Gastroesophageal sphincter (tissue), 3 donors: ENCODE results near the gene STIM2.

Source experiments
- EP300 ChIP-seq: sonication (generic); formaldehyde crosslinking; IDR thresholded peaks from one replicate; pipeline ENCODE4 v1.6.1; 2017; ENCODE audit warnings: antibody characterized with exemption, mild to moderate bottlenecking
- POLR2AphosphoS5 ChIP-seq: sonication (generic); formaldehyde crosslinking; IDR thresholded peaks from one replicate; pipeline ENCODE4 v1.6.1; 2017; ENCODE audit warnings: antibody characterized with exemption
- TF ChIP-seq, protein P1 (sequence below), 4 experiments: fragments of 200-600 bp in 2 of 4; fragments of 450-650 bp in 2 of 4; sonication (generic) in 1 of 4; IDR thresholded peaks; one replicate each; pipeline ENCODE4 v1.5.1; 2017 to 2019; ENCODE audit warnings: antibody characterized with exemption in 4 of 4, mild to moderate bottlenecking in 2 of 4, moderate library complexity in 2 of 4

DNA sequence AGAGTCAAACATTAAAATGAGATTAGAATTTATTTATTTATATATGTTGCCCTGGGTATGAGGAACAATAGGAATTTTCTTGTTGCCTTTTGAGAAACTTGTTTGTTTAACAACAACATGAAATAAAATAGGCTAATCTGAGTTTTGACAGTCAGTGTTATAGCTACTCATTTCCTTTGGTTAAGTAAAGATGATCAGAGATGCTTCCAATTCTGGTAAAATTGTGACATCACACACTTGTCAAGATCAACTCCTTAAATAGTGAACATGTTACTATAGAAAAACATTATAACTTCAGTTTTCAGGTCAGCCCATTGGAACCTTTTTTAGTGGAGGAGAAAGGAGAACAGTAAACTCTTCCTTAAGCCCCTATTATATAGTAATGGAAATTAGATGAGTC is 136.1 kb downstream of the STIM2 start:
- TF ChIP-seq POLR2AphosphoS5 (no peak), EP300 (no peak)
- TF ChIP-seq, protein P1, sequence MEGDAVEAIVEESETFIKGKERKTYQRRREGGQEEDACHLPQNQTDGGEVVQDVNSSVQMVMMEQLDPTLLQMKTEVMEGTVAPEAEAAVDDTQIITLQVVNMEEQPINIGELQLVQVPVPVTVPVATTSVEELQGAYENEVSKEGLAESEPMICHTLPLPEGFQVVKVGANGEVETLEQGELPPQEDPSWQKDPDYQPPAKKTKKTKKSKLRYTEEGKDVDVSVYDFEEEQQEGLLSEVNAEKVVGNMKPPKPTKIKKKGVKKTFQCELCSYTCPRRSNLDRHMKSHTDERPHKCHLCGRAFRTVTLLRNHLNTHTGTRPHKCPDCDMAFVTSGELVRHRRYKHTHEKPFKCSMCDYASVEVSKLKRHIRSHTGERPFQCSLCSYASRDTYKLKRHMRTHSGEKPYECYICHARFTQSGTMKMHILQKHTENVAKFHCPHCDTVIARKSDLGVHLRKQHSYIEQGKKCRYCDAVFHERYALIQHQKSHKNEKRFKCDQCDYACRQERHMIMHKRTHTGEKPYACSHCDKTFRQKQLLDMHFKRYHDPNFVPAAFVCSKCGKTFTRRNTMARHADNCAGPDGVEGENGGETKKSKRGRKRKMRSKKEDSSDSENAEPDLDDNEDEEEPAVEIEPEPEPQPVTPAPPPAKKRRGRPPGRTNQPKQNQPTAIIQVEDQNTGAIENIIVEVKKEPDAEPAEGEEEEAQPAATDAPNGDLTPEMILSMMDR (IDR thresholded peaks at IDR 0.05): no peak
